Kasumi-1 (cell line): ENCODE data around the gene ARHGAP24.

Experiments used
- DNase-seq, 2 experiments: peaks; one replicate each; lab custom pipeline; 2025; lab: John Stamatoyannopoulos, UW

The ARHGAP24 gene

GRCh38 chr4:85697854-85698253, 222.9 kb downstream of the ARHGAP24 start:
- no peak for DNase-seq

- no peak for DNase-seq
Measured at GRCh38 chr4:85700362-85700761, 225.4 kb downstream of the ARHGAP24 start.

GRCh38 chr4:85701861-85702321, 226.9 kb downstream of the ARHGAP24 start:
- DNase-seq = peak; percentile 71 to 74

GRCh38 chr4:85703096-85703495, 228.1 kb downstream of the ARHGAP24 start:
- no peak for DNase-seq

- DNase-seq = no peak
Measured at GRCh38 chr4:85707611-85708010, 232.7 kb downstream of the ARHGAP24 start.

- no peak for DNase-seq
Measured at GRCh38 chr4:85708468-85708867, 233.5 kb downstream of the ARHGAP24 start.

- no peak for DNase-seq
Measured at GRCh38 chr4:85713005-85713404, 238.1 kb downstream of the ARHGAP24 start.

GRCh38 chr4:85715991-85716737, 241.2 kb downstream of the ARHGAP24 start:
- DNase-seq = no peak

GRCh38 chr4:85717351-85717750, 242.4 kb downstream of the ARHGAP24 start:
- DNase-seq = no peak

GRCh38 chr4:85717847-85718246, 242.9 kb downstream of the ARHGAP24 start:
- DNase-seq = no peak

- DNase-seq = no peak
Measured at GRCh38 chr4:85720735-85721134, 245.8 kb downstream of the ARHGAP24 start.

- DNase-seq = no peak
Measured at GRCh38 chr4:85722401-85722800, 247.5 kb downstream of the ARHGAP24 start.

GRCh38 chr4:85722807-85723206, 247.9 kb downstream of the ARHGAP24 start:
- DNase-seq = no peak

GRCh38 chr4:85724791-85725563, 250.0 kb downstream of the ARHGAP24 start:
- DNase-seq = peak in 1 of 2 experiments; percentile 24

GRCh38 chr4:85725721-85726170, 250.8 kb downstream of the ARHGAP24 start:
- DNase-seq = peak; percentile 96 to 97

- no peak for DNase-seq
Measured at GRCh38 chr4:85726555-85726954, 251.6 kb downstream of the ARHGAP24 start.

GRCh38 chr4:85728464-85728863, 253.5 kb downstream of the ARHGAP24 start:
- no peak for DNase-seq

GRCh38 chr4:85732124-85732523, 257.2 kb downstream of the ARHGAP24 start:
- no peak for DNase-seq

- DNase-seq = no peak
Measured at GRCh38 chr4:85733798-85734197, 258.8 kb downstream of the ARHGAP24 start.

- DNase-seq = no peak
Measured at GRCh38 chr4:85734424-85734831, 259.5 kb downstream of the ARHGAP24 start.

- peak; percentile 15 to 24 for DNase-seq
Measured at GRCh38 chr4:85736571-85736970, 261.6 kb downstream of the ARHGAP24 start.

GRCh38 chr4:85737254-85737653, 262.3 kb downstream of the ARHGAP24 start:
- no peak for DNase-seq

GRCh38 chr4:85738721-85739120, 263.8 kb downstream of the ARHGAP24 start:
- DNase-seq = no peak
